ENCODE results near the gene RERE.

RERE gene

GRCh38 chr1:8411803-8412182 is 405.6 kb downstream of the RERE start:
- no peak overlapping the region for H3K4me3 ChIP-seq (ENCODE audit: control insufficient read depth, low read depth, low read length)
- peak; percentile 73 for DNase-seq (ENCODE audit: low read depth)
- TF ChIP-seq CTCF (conservative IDR thresholded peaks at IDR 0.05; ENCODE audit: control insufficient read depth, insufficient read depth, low read depth, low read length), result no peak

GRCh38 chr1:8410791-8411190 is 406.6 kb downstream of the RERE start:
- no peak for TF ChIP-seq CTCF (conservative IDR thresholded peaks at IDR 0.05; ENCODE audit: control insufficient read depth, insufficient read depth, low read depth, low read length)
- no peak for DNase-seq (ENCODE audit: low read depth)
- no peak overlapping the region for H3K4me3 ChIP-seq (ENCODE audit: control insufficient read depth, low read depth, low read length)

DNA sequence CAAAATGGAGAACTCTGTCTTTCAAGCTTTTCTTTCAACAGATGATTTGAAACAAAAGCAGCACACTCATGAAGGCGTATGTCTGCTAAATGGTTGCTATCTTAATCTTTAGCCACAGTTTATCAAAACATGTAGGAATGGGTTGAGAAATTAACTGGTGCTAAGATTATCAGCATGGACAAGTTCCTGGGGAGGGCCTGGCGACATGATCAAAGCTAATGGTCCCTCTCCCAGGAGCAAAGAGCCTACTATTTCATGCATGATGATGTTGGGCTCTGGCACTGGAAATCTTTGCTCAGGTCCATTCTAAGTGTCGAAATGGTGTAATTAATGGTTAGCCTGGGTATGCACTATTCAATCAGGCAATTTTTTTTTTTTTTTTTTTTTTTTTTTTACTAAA is 407.8 kb downstream of the RERE start:
- no peak for TF ChIP-seq CTCF (conservative IDR thresholded peaks at IDR 0.05; ENCODE audit: control insufficient read depth, insufficient read depth, low read depth, low read length)
- no peak overlapping the region for H3K4me3 ChIP-seq (ENCODE audit: control insufficient read depth, low read depth, low read length)
- DNase-seq (ENCODE audit: low read depth), result no peak

- peak; percentile 62 for TF ChIP-seq CTCF (conservative IDR thresholded peaks at IDR 0.05; ENCODE audit: control insufficient read depth, insufficient read depth, low read depth, low read length)
- H3K4me3 ChIP-seq (ENCODE audit: control insufficient read depth, low read depth, low read length), result no peak overlapping the region
- DNase-seq (ENCODE audit: low read depth), result peak; percentile 81
These were observed 408.3 kb downstream of the RERE start for GRCh38 chr1:8409106-8409505.

GRCh38 chr1:8408151-8408839 is 409.1 kb downstream of the RERE start:
- DNase-seq (ENCODE audit: low read depth), result peak; percentile 96
- TF ChIP-seq CTCF (conservative IDR thresholded peaks at IDR 0.05; ENCODE audit: control insufficient read depth, insufficient read depth, low read depth, low read length), result no peak
- H3K4me3 ChIP-seq (ENCODE audit: control insufficient read depth, low read depth, low read length), result no peak overlapping the region

GRCh38 chr1:8407652-8408051 is 409.8 kb downstream of the RERE start:
- no peak overlapping the region for H3K4me3 ChIP-seq (ENCODE audit: control insufficient read depth, low read depth, low read length)
- TF ChIP-seq CTCF (conservative IDR thresholded peaks at IDR 0.05; ENCODE audit: control insufficient read depth, insufficient read depth, low read depth, low read length), result no peak
- DNase-seq (ENCODE audit: low read depth), result no peak

DNA sequence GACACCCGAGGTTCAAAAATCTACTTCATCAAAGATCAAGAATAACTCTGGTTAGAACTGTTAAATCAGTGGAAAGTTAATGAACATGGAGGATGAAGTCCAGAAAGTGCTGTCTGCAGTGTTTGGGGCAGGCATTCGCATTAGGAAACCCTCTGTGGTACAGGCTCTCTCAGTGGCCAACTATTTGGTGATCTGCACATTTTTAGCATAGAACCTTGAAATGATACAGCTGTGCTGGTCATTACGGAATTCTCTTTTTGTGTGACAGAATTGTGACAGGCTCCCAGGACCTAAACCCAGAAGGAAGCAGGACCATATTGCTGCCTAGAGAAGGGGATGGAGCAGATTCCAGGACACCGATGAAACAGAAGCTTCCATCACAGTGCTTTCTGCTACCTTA is 410.5 kb downstream of the RERE start:
- no peak for TF ChIP-seq CTCF (conservative IDR thresholded peaks at IDR 0.05; ENCODE audit: control insufficient read depth, insufficient read depth, low read depth, low read length)
- no peak overlapping the region for H3K4me3 ChIP-seq (ENCODE audit: control insufficient read depth, low read depth, low read length)
- DNase-seq (ENCODE audit: low read depth), result no peak
